ENCODE measurements around the gene CLPTM1L.
"Not testable (repeated sequence)": the region's sequence is repeated elsewhere in the genome, so short reads cannot be mapped to it uniquely, and the experiment has no call there.

The CLPTM1L gene

DNA sequence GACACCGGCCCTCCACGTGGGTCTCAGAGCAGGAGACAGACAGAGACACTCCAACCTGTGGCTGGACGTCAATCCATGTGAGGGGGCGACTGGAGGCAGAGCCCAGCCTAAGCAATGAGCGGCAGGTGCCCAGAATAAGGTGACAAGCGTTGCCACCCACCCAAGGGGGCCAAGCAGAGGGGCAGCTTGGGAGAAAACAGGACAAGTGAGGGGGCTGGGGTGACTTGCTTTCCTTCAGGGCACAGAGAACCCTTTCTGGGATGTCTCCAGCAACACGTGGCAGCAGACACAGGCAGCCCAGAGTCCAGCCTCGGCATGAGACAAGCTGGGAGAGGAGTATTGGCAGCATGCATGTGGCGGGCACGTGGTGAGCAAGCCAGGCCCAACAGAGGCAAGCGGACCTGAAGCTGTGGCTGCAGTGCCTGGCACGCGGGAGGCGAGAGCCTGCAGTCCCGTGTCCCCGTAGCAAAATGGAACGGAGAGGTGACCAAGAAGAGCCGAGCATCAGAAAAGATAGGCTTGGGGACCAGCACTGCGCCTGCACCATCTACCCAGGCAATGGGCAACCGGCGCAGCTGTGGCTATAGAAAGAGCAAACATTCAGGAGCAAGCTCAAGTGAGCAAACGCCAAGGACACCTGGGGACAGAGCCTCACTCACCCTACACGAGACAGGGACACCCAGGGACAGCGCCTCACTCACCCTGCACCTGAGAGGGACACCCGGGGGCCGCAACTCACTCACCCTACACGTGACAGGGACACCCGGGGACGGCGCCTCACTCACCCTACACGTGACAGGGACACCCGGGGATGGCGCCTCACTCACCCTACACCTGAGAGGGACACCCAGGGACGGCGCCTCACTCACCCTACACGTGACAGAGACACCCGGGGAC lies 56.2 kb downstream of the CLPTM1L start:
- CTCF ChIA-PET = no interaction called here
- TF ChIP-seq HDGF (IDR thresholded peaks at IDR 0.05; ENCODE audit: borderline replicate concordance) (no peak), ELF4 (IDR thresholded peaks at IDR 0.05) (no peak), L3MBTL2 (conservative IDR thresholded peaks at IDR 0.05) (no peak), SUZ12 (IDR thresholded peaks at IDR 0.05) (no peak), CTBP1 (IDR thresholded peaks at IDR 0.05; ENCODE audit: borderline replicate concordance) (no peak), LEF1 (IDR thresholded peaks at IDR 0.05; ENCODE audit: borderline replicate concordance) (no peak), PKNOX1 (IDR thresholded peaks at IDR 0.05) (no peak)
- POLR2A ChIA-PET = no interaction called here
- DNase-seq (ENCODE audit: extremely low spot score) = no peak

GRCh38 chr5:1285883-1286291 lies 59.0 kb downstream of the CLPTM1L start:
- CTCF ChIA-PET = no interaction called here
- TF ChIP-seq ELF4 (IDR thresholded peaks at IDR 0.05) (no peak), PKNOX1 (IDR thresholded peaks at IDR 0.05) (no peak), BHLHE40 (IDR thresholded peaks at IDR 0.05; ENCODE audit: borderline replicate concordance) (no peak), SP1 (IDR thresholded peaks at IDR 0.05) (no peak), TARDBP (IDR thresholded peaks at IDR 0.05) (no peak), CTBP1 (IDR thresholded peaks at IDR 0.05; ENCODE audit: borderline replicate concordance) (no peak)
- POLR2A ChIA-PET = no interaction called here
- no peak for DNase-seq (ENCODE audit: extremely low spot score)

DNA sequence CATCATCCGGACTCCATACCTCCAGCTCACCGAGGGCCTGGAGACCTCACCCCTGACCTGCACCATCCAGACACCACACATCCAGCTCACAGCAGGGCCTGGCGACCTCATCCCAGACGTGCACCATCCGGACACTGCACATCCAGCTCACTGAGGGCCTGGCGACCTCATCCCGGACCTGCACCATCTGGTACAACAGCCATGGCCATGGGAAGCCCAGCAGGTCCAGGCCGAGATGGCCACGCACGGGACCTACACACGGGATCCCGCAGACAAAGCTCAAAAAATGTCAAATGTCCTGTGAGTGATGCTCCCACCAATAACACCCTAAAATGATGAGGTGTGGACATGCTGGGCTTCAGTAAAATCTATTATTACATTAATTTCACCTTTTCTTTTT lies 59.8 kb downstream of the CLPTM1L start:
- TF ChIP-seq FOXK2 (IDR thresholded peaks at IDR 0.05) = no peak
- TF ChIP-seq PKNOX1 (IDR thresholded peaks at IDR 0.05) = no peak
- no peak for TF ChIP-seq SP1 (IDR thresholded peaks at IDR 0.05)
- no peak for TF ChIP-seq FOXM1 (IDR thresholded peaks at IDR 0.05; ENCODE audit: borderline replicate concordance)
- TF ChIP-seq ARNT (IDR thresholded peaks at IDR 0.05) = no peak
- TF ChIP-seq TARDBP (IDR thresholded peaks at IDR 0.05) = no peak
- no peak for TF ChIP-seq HDGF (IDR thresholded peaks at IDR 0.05; ENCODE audit: borderline replicate concordance)
- no peak for TF ChIP-seq SUZ12 (IDR thresholded peaks at IDR 0.05)
- ChIA-PET POLR2A (no interaction called here), CTCF (no interaction called here)
- no peak for DNase-seq (ENCODE audit: extremely low spot score)

- POLR2A ChIA-PET; DNase-seq (ENCODE audit: extremely low spot score); CTCF ChIA-PET: not testable (repeated sequence)
Observed at GRCh38 chr5:1284336-1284970, 60.4 kb downstream of the CLPTM1L start.

- CTCF ChIA-PET; POLR2A ChIA-PET; DNase-seq (ENCODE audit: extremely low spot score): not testable (repeated sequence)
Observed at GRCh38 chr5:1283729-1284041, 61.2 kb downstream of the CLPTM1L start.

GRCh38 chr5:1282993-1283728 lies 61.7 kb downstream of the CLPTM1L start:
- DNase-seq (ENCODE audit: extremely low spot score); CTCF ChIA-PET; POLR2A ChIA-PET: not testable (repeated sequence)

DNA sequence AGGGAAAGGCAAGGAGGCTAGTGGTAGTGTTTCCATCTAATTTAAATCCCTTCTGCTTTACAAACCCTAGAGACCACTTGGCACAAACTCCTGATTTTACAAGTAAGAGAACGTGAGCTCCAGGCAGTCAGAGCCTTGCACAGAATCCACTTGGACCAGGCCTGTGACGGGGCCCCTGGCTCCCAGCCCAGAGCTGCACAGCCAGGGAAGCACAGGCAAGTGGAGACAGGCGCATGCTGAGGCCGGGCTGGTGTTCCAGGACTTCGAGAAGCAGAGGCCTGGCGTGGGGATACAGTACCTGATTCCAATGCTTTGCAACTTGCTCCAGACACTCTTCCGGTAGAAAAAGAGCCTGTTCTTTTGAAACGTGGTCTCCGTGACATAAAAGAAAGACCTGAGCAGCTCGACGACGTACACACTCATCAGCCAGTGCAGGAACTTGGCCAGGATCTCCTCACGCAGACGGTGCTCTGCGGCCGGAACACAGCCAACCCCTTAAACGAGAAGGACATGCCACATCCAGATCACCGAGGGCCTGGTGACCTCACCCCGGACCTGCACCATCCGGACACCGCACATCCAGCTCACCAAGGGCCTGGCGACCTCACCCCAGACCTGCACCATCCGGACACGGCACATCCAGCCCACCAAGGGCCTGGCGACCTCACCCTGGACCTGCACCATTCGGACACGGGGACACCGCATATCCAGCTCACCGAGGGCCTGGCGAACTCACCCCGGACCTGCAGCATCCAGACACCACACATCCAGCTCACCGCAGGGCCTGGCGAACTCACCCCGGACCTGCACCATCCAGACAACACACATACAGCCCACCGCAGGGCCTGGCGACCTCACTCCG lies 62.5 kb downstream of the CLPTM1L start:
- DNase-seq (ENCODE audit: extremely low spot score) = no peak
- CTCF ChIA-PET = no interaction called here
- POLR2A ChIA-PET = no interaction called here
- TF ChIP-seq PKNOX1 (IDR thresholded peaks at IDR 0.05) = no peak
- TF ChIP-seq TARDBP (IDR thresholded peaks at IDR 0.05) = no peak
- TF ChIP-seq NFRKB (IDR thresholded peaks at IDR 0.05) = no peak
- no peak for TF ChIP-seq FOXK2 (IDR thresholded peaks at IDR 0.05)
- no peak for TF ChIP-seq LEF1 (IDR thresholded peaks at IDR 0.05; ENCODE audit: borderline replicate concordance)
- TF ChIP-seq BHLHE40 (IDR thresholded peaks at IDR 0.05; ENCODE audit: borderline replicate concordance) = no peak
- TF ChIP-seq SUZ12 (IDR thresholded peaks at IDR 0.05) = no peak

All from HEK293T (cell line).